ENCODE measurements around the gene FOSB. TPM values are rescaled to one million over a fixed set of nuclear protein-coding genes. Genes with fewer than 3 reads are reported as not detected.
A peak's percentile ranks its signal among the peaks of the same experiment; 100 is the strongest.

FOSB gene
- total and polyA plus RNA-seq, 7 donors: 1.1 to 28.1 (median 11.0) TPM

DNA sequence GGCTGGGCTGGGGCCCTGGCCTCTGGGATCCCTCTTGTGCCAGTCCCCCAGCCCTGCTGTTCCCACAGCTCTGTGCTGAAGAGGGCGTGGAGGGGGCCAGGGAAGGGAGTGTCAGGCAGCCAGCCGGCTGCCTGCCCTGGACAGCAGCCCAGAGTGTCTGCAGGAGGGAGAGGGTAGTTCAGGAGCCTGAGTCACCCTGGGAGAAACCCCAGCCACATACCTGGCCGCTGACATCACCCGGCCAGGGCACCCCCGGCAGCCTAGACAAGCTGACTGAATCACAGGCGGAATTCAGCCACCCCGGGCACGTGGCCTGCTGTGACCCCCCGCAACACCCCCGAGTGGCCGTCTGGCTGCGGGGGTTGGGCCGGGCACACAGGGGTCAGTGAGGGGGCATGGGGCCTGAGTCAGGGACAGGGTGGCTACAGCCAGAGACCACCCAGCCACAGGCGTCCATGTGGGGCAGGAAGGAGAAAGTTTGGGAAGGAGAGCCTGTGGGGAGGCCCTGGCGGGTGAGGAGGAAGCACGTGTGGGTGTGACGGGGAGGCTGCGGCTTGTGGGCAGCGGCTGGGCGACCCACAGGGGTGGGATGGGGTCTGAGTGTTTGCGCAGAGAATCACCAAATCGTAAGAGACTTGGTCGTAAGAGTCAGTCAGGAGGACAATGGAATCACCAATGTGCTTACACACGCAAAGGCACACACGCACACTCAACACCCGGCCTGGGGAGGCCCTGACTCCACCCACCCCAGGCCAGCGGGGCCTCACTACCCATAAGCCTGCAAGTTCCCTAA, 11.9 kb upstream of the FOSB start:
- Histone ChIP-seq H3K27me3 (no peaks in the 10 kb centered on the region), H3K36me3 (no peaks in the 10 kb centered on the region), H3K4me1 (peaks cover 0 to 40% (median 30%) of the 10 kb centered on the region in 4 donors), H3K4me3 (peak overlapping the region in 1 of 4 donors; percentile 26), H3K9me3 (no peaks in the 10 kb centered on the region), H3K27ac (peak overlapping the region; percentile 81 to 90 (median 84))
- WGBS, 2 donors: 4 to 7% methylated on average over 27 of the region's 27 CpGs
- peak; percentile 97 for DNase-seq
- TF ChIP-seq POLR2A (IDR thresholded peaks at IDR 0.05) (no peak), CTCF (IDR thresholded peaks at IDR 0.05) (no peak), EP300 (IDR thresholded peaks at IDR 0.05) (peak in 2 of 4 donors; percentile 56 to 90), POLR2AphosphoS5 (IDR thresholded peaks at IDR 0.05) (peak; percentile 34 to 91 (median 76))
- intact Hi-C loops (cut with DNase I): no loop called here

- Histone ChIP-seq H3K4me1 (peaks cover 0 to 34% (median 26%) of the 10 kb centered on the region in 4 donors), H3K36me3 (no peaks in the 10 kb centered on the region), H3K27me3 (no peaks in the 10 kb centered on the region), H3K4me3 (no peak overlapping the region), H3K9me3 (no peaks in the 10 kb centered on the region), H3K27ac (peak overlapping the region; percentile 81 to 90 (median 84))
- DNase-seq: no peak
- WGBS, 2 donors: 53 to 54% methylated on average over 2 of the region's 2 CpGs
- TF ChIP-seq POLR2A (IDR thresholded peaks at IDR 0.05): no peak
- TF ChIP-seq CTCF (IDR thresholded peaks at IDR 0.05): no peak
- no peak for TF ChIP-seq EP300 (IDR thresholded peaks at IDR 0.05)
- no peak for TF ChIP-seq POLR2AphosphoS5 (IDR thresholded peaks at IDR 0.05)
- intact Hi-C loops (cut with DNase I): no loop called here
Observed at GRCh38 chr19:45456500-45456815, 11.3 kb upstream of the FOSB start.

DNA sequence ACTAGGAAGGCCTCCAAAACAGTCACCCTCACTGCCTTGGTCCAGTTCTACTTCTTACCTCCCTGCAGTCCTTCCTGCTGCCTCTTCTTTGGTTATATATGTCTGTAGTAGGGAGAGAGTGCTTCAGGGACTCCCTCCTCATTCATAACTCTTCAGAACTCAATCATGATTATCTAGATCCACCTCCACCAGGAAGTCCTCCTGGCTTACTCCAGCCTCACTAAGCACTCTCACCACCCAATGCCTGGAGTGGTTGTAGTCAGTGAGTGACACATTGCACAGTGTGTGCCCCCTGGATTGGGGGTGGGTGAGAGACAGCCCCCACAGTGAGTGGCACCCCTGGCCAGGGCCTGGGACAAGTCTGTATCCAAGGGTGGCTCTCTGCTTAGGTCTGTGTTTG, 10.0 kb upstream of the FOSB start:
- intact Hi-C loops (cut with DNase I): no loop called here
- H3K27me3 ChIP-seq: no peaks in the 10 kb centered on the region
- H3K36me3 ChIP-seq: no peaks in the 10 kb centered on the region
- H3K9me3 ChIP-seq: no peaks in the 10 kb centered on the region
- no peak for DNase-seq
- no peak overlapping the region for H3K4me3 ChIP-seq
- TF ChIP-seq POLR2A (IDR thresholded peaks at IDR 0.05) (no peak), EP300 (IDR thresholded peaks at IDR 0.05) (no peak), POLR2AphosphoS5 (IDR thresholded peaks at IDR 0.05) (no peak), CTCF (IDR thresholded peaks at IDR 0.05) (no peak)
- H3K4me1 ChIP-seq: peaks cover 0 to 31% (median 24%) of the 10 kb centered on the region in 4 donors
- no peak overlapping the region for H3K27ac ChIP-seq

DNA sequence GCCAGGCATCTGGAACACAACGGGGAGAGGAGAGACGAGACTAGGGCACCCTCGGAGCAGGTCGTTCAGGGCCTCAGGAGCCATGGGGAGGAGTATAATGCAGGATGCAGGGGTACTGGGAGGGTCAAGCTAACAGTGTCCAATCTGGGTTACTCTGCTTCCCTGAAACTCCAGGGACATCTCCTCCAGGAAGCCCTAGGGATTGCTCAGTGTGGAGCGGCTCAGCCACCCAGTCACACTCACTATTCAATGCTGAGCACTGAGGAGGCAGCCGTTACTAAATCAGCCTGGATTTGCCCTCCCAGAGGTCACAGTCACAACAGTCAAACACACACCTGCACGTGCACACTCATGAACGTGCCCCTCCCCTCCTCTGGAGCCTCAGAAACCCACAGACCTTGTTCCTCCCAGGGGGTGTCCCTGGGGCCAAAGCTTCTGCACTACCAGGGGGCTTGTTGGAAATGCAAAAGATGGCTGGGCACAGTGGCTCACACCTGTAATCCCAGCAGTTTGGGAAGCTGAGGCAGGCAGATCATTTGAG, 6.9 kb upstream of the FOSB start:
- Histone ChIP-seq H3K27me3 (no peaks in the 10 kb centered on the region), H3K9me3 (no peaks in the 10 kb centered on the region), H3K27ac (no peak overlapping the region), H3K4me1 (peaks cover 0 to 8% (median 6%) of the 10 kb centered on the region in 4 donors), H3K36me3 (no peaks in the 10 kb centered on the region), H3K4me3 (no peak overlapping the region)
- intact Hi-C loops (cut with DNase I): no loop called here
- no peak for DNase-seq
- TF ChIP-seq EP300 (IDR thresholded peaks at IDR 0.05) (no peak), CTCF (IDR thresholded peaks at IDR 0.05) (no peak), POLR2A (IDR thresholded peaks at IDR 0.05) (no peak), POLR2AphosphoS5 (IDR thresholded peaks at IDR 0.05) (no peak)
- WGBS, 2 donors: 43 to 55% methylated on average over 8 of the region's 8 CpGs

All from sigmoid colon (tissue), 7 donors.